GM21381 (cell line): ENCODE measurements around the gene GABBR2.

ENCODE experiments used
- ATAC-seq: cut with Tn5 transposase; IDR thresholded peaks from one replicate; pipeline ENCODE4 v1.9.1; 2021; ENCODE audit warnings: mild to moderate bottlenecking, moderate library complexity; ENCODE audit not compliant: unreplicated experiment

The GABBR2 gene

DNA sequence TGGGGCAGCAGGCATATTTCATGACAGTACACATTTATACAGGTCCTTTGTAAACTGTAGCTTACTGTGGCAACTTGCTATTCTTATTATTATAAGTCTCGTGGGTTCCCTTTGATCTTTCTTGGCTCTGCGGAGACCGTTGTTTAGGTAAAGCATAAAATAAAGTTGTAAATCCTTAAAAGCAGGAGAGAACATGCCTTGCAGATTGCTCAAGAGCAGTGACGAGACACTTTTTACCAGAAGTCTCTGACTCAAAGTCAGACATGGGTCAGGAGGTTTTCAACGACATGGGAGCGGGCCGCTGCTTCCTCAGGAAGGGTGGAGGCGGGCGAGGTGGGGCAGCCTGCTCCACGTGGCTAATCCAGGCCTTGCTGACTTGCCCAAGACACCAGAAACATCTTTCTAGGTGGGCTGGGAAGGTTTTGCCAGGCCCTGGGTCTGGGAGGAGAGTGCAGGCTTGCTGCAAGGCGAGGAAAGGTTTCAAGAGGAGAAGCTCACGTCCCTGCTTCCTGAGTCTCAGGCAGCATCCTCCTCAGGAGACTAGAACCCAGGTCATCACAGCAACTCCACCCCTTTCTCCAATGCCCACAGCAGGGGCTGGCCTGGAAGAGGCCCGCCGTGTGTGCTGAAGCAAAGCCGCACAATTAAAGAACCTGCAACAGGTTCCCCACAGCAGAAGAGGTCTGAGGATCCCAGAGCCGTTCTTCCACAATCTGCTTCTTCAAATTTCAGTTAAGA is 459.8 kb downstream of the GABBR2 start:
- no peak for ATAC-seq

DNA sequence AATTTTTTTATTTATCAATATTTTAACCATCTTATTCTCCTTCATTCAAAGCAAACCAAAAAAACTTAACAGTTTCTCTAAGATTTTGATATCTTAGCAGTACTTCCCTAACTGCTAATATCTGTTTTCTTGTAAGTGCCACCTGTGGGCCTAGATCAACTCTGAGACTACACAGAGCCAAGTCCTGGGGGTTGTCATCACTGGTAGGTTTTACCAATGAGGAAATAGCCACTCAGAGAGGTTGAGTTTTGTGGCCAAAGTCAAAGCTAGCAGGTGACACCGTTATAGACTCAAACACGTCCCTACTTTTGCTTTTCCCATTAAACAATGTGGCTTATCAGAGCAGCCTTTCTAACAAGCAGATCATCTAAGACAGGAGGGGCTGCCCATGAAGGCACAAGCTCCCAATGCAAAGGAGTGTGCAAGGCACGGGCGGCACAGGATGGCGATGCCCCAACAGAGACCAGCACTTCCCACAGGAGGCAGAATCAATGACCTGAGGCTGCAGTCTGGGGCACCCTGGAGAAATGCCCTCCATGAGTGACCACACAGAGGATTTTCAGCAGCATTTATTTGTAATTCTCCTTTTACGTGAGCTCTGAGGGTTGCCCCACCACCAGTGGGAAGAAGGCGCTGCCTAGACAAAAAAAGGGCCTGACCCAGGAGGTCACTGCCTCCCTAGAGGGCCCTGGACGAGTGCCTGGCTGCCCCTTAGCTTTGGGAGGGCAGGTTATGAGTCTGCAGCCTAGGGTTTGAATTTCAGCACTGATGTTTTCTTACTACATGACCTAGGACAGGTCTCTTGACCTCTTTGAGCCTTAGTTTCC is 460.7 kb downstream of the GABBR2 start:
- ATAC-seq: no peak

DNA sequence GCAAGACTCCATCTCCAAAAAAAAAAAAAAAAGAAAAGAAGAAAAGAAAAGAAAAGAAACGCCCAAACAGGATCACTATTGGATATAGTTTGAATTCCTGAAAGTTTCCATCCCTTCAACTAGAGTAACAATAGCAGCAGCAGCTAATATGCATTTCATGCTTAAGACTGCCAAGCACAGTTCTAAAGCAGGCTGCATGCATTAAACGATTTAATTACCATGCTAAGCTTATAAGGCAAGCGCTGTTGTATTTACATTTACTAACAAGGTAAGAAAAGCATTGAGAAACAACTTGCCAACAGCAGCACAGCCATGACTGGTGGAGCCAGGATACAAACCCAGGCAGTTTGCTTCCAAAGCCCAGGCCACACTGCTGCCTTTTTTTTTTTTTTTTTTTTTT is 466.3 kb downstream of the GABBR2 start:
- ATAC-seq: no peak

DNA sequence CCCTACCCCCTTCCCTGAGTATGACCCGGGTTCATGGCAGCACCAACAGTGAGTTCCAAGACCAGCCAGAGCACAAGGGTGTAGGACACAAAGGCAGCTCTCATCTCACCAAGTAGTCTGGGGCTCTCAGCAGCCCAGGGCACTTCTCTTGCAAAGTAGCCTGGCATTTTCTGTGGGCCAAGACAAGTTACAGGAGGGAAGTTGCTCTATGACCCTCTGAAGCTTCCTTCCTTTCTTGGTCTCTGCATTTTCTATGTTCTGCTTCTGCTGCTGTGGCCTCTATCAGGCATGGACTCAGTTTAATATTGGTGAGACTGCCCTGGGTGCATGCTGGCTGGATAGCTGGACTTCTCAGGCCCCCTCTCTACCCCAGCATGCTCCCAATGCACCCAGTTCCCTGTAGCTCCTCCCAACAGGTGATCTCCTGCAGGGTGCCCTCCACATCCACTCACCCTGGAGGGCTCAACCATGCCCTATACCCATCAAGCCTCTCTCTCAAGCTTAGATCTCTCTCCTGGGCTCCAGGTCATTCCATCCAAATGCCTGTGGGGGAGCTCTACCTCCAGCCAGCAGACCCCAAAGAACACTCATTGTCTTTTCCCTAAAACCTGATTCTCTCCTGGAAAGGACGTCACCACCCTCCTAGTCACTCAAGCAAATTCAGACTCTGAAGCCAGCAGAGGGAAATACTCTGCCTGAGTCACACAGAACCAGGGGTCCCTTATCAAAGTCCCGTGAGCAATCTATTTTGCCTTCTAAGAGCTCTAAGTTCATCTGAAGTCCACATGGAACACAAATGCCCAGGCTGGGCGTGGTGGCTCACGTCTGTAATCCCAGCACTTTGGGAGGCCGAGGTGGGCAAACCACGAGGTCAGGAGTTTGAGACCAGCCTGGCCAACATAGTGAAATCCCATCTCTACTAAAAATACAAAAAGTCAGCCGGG is 467.1 kb downstream of the GABBR2 start:
- no peak for ATAC-seq

DNA sequence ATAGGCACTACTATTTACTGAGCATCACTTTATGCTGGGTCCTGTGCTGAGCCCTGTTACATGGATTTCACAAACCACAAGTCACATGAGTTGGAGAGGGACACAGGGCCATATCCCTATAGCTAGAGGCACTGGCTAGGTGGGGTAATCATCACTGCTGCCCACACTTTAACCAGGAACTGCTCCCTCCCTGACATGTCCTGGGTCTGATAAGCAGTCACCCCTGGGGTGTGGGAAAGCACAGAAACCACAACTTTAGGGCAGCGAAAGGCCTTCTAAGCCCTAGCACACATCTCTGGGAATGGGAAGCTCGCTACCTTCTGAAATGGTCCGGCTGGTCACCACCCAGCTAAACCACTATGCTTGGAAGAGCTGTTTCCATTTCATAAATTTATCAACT is 468.3 kb downstream of the GABBR2 start:
- ATAC-seq: no peak
